ENCODE data around the gene CXXC4. TPM values are rescaled to one million over a fixed set of nuclear protein-coding genes. Genes with fewer than 3 reads are reported as not detected.

Gene CXXC4
- total and polyA plus RNA-seq, 2 experiments from 2014 or later, result 2.8 to 14.9 TPM

DNA sequence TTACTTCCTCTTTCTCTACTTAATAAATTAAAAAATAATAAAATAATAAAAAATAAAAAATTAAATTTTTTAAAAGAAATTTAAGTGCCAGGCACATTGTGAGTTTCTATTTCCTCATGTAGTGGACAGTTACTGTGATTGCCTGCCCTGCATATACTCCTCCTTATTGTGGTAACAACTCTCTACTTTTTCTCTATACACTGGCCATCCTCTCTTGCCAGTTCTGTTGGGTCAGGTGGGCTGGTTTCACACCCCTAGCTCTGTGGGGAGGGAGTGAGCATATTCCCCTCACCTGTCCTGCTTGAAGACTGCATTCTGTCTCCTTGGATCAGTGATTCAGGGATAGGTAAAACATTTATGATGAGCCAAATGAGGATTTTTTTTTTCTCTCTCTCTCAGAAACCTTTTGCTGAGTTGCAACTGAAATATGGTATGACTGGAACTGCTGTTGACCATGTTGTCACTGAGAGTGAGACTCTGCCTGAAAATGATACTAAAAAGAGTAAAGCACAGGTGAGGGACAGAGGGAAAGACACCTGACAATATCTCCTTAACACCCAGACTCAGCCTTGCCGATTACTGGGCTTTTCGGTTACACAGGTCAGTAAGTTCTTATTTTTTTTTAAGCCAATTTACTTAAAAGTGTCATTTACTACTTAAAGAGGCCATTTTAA, 37.2 kb downstream of the CXXC4 start:
- Histone ChIP-seq H3K9me3 (ENCODE audit: low read depth) (no peaks in the 10 kb centered on the region), H3K4me2 (no peak overlapping the region), H3K79me2 (no peaks in the 10 kb centered on the region), H3K27ac (no peak overlapping the region), H3K27me3 (no peaks in the 10 kb centered on the region), H3K4me1 (ENCODE audit: insufficient read depth) (no peaks in the 10 kb centered on the region), H3K9me2 (replicated peaks; ENCODE audit: insufficient read depth) (no peaks in the 10 kb centered on the region), H2AFZ (no peak overlapping the region), H3K4me3 (no peak overlapping the region), H4K20me1 (ENCODE audit: insufficient read depth, poor library complexity, severe bottlenecking) (no peaks in the 10 kb centered on the region), H3K36me3 (replicated peaks; ENCODE audit: insufficient read depth, low read depth) (no peaks in the 10 kb centered on the region)
- DNase-seq (ENCODE audit: low spot score), result no peak
- WGBS (ENCODE audit: low lambda C conversion rate, missing lambda C conversion rate), result 32% methylated on average over 2 of the region's 2 CpGs
- no peak for TF ChIP-seq EZH2 (IDR thresholded peaks at IDR 0.05; ENCODE audit: borderline replicate concordance)
- TF ChIP-seq CTCF (IDR thresholded peaks at IDR 0.05; ENCODE audit: poor library complexity), result no peak
- no peak for TF ChIP-seq EZH2phosphoT487 (IDR thresholded peaks at IDR 0.05; ENCODE audit: low read depth, severe bottlenecking, unreplicated experiment)

- Histone ChIP-seq H3K79me2 (no peaks in the 10 kb centered on the region), H4K20me1 (ENCODE audit: insufficient read depth, poor library complexity, severe bottlenecking) (no peaks in the 10 kb centered on the region), H3K27me3 (no peaks in the 10 kb centered on the region), H3K27ac (no peak overlapping the region), H3K4me2 (peak overlapping the region; percentile 39), H3K9me3 (ENCODE audit: low read depth) (no peaks in the 10 kb centered on the region), H3K4me1 (ENCODE audit: insufficient read depth) (peaks cover 6% of the 10 kb centered on the region), H2AFZ (peak overlapping the region; percentile 60), H3K9me2 (replicated peaks; ENCODE audit: insufficient read depth) (no peaks in the 10 kb centered on the region), H3K4me3 (no peak overlapping the region), H3K36me3 (replicated peaks; ENCODE audit: insufficient read depth, low read depth) (no peaks in the 10 kb centered on the region)
- WGBS (ENCODE audit: low lambda C conversion rate, missing lambda C conversion rate), result 23% methylated on average over 1 of the region's 1 CpG
- peak; percentile 40 for DNase-seq (ENCODE audit: low spot score)
- TF ChIP-seq CTCF (IDR thresholded peaks at IDR 0.05; ENCODE audit: poor library complexity) (peak; percentile 59), EZH2phosphoT487 (IDR thresholded peaks at IDR 0.05; ENCODE audit: low read depth, severe bottlenecking, unreplicated experiment) (no peak), EZH2 (IDR thresholded peaks at IDR 0.05; ENCODE audit: borderline replicate concordance) (no peak)
Measured at GRCh38 chr4:104451573-104451972, 43.1 kb downstream of the CXXC4 start.

- Histone ChIP-seq H3K36me3 (replicated peaks; ENCODE audit: insufficient read depth, low read depth) (no peaks in the 10 kb centered on the region), H2AFZ (no peak overlapping the region), H3K9me2 (replicated peaks; ENCODE audit: insufficient read depth) (no peaks in the 10 kb centered on the region), H3K27me3 (no peaks in the 10 kb centered on the region), H4K20me1 (ENCODE audit: insufficient read depth, poor library complexity, severe bottlenecking) (no peaks in the 10 kb centered on the region), H3K79me2 (no peaks in the 10 kb centered on the region), H3K4me3 (no peak overlapping the region), H3K4me2 (no peak overlapping the region), H3K9me3 (ENCODE audit: low read depth) (no peaks in the 10 kb centered on the region), H3K4me1 (ENCODE audit: insufficient read depth) (peaks cover 6% of the 10 kb centered on the region), H3K27ac (no peak overlapping the region)
- no peak for DNase-seq (ENCODE audit: low spot score)
- 77% methylated on average over 3 of the region's 3 CpGs for WGBS (ENCODE audit: low lambda C conversion rate, missing lambda C conversion rate)
- TF ChIP-seq EZH2 (IDR thresholded peaks at IDR 0.05; ENCODE audit: borderline replicate concordance), result no peak
- TF ChIP-seq EZH2phosphoT487 (IDR thresholded peaks at IDR 0.05; ENCODE audit: low read depth, severe bottlenecking, unreplicated experiment), result no peak
- no peak for TF ChIP-seq CTCF (IDR thresholded peaks at IDR 0.05; ENCODE audit: poor library complexity)
Measured at GRCh38 chr4:104449537-104449936, 45.2 kb downstream of the CXXC4 start.
